Measurements from ENCODE around the gene TPX2. TPM values are rescaled to one million over a fixed set of nuclear protein-coding genes. Genes with fewer than 3 reads are reported as not detected.

Gene TPX2
- total RNA-seq, 1 experiment from 2014 or later, result 248 TPM

- ChIA-PET CTCF (no interaction called here), POLR2A (no interaction called here)
- Histone ChIP-seq H3K4me3 (ENCODE audit: low read depth in 2 of 2, low read length in 2 of 2) (no peak overlapping the region), H3K27ac (ENCODE audit: low read length) (no peak overlapping the region), H3K9me3 (ENCODE audit: control insufficient read depth, insufficient read depth, low read depth, low read length) (no peaks in the 10 kb centered on the region), H3K27me3 (ENCODE audit: control insufficient read depth, insufficient read depth, low read length) (no peaks in the 10 kb centered on the region), H3K4me1 (ENCODE audit: control insufficient read depth, insufficient read depth, low read length) (no peaks in the 10 kb centered on the region), H3K36me3 (ENCODE audit: control insufficient read depth, insufficient read depth, low read length) (peaks cover 47% of the 10 kb centered on the region)
- intact Hi-C loops (cut with micrococcal nuclease; ENCODE audit: unreplicated experiment), result no loop called here
- TF ChIP-seq CTCF (IDR thresholded peaks at IDR 0.05) (no peak), SIN3A (IDR thresholded peaks at IDR 0.05; ENCODE audit: borderline replicate concordance, insufficient read depth, low read depth, low read length) (no peak), POLR2AphosphoS5 (IDR thresholded peaks at IDR 0.05; ENCODE audit: low read depth, low read length) (no peak), TCF7L2 (IDR thresholded peaks at IDR 0.05; ENCODE audit: low read depth, low read length) (no peak), REST (IDR thresholded peaks at IDR 0.05; ENCODE audit: insufficient read depth in 1 of 2, low read depth in 2 of 2, low read length in 1 of 2) (no peak)
- no peak for ATAC-seq
- in situ Hi-C loops (cut with HindIII; ENCODE audit: low pct_unique_long_range_greater_than_20kb, low sequenced_read_pairs), result no loop called here
- BruUV-seq (replicated peaks), result no TSS peak
- DNase-seq (ENCODE audit: low read depth, low spot score), result no peak
Measured at GRCh38 chr20:31760519-31761240, 21.6 kb downstream of the TPX2 start.

GRCh38 chr20:31764641-31765305 is 25.7 kb downstream of the TPX2 start:
- in situ Hi-C loops (cut with HindIII; ENCODE audit: low pct_unique_long_range_greater_than_20kb, low sequenced_read_pairs) (no loop called here), intact Hi-C loops (cut with micrococcal nuclease; ENCODE audit: unreplicated experiment) (no loop called here)
- no peak for DNase-seq (ENCODE audit: low read depth, low spot score)
- Histone ChIP-seq H3K27ac (ENCODE audit: low read length) (no peak overlapping the region), H3K4me3 (ENCODE audit: low read depth in 2 of 2, low read length in 2 of 2) (no peak overlapping the region), H3K4me1 (ENCODE audit: control insufficient read depth, insufficient read depth, low read length) (no peaks in the 10 kb centered on the region), H3K9me3 (ENCODE audit: control insufficient read depth, insufficient read depth, low read depth, low read length) (no peaks in the 10 kb centered on the region), H3K27me3 (ENCODE audit: control insufficient read depth, insufficient read depth, low read length) (no peaks in the 10 kb centered on the region), H3K36me3 (ENCODE audit: control insufficient read depth, insufficient read depth, low read length) (peaks cover 43% of the 10 kb centered on the region)
- TF ChIP-seq SIN3A (IDR thresholded peaks at IDR 0.05; ENCODE audit: borderline replicate concordance, insufficient read depth, low read depth, low read length), result no peak
- TF ChIP-seq TCF7L2 (IDR thresholded peaks at IDR 0.05; ENCODE audit: low read depth, low read length), result no peak
- TF ChIP-seq CTCF (IDR thresholded peaks at IDR 0.05), result no peak
- no peak for TF ChIP-seq POLR2AphosphoS5 (IDR thresholded peaks at IDR 0.05; ENCODE audit: low read depth, low read length)
- TF ChIP-seq REST (IDR thresholded peaks at IDR 0.05; ENCODE audit: insufficient read depth in 1 of 2, low read depth in 2 of 2, low read length in 1 of 2), result no peak
- no TSS peak for BruUV-seq (replicated peaks)
- POLR2A ChIA-PET, result no interaction called here
- no peak for ATAC-seq
- CTCF ChIA-PET, result no interaction called here

Measured in Panc1 (cell line).